ENCODE results near the gene DBNDD1.
"Not testable (repeated sequence)": the region's sequence is repeated elsewhere in the genome, so short reads cannot be mapped to it uniquely, and the experiment has no call there.

Gene DBNDD1

GRCh38 chr16:90018652-90019542 lies at the start of gene DBNDD1:
TSS of gene DBNDD1 (minus strand) at chr16:90019456. CDS start at chr16:90019341, 115 bp downstream.
- no peak for DNase-seq (ENCODE audit: low spot score)
- peak within 1 kb of the TSS in 1 of 2 donors; percentile 30 for H3K27ac ChIP-seq

GRCh38 chr16:90061437-90061836 lies 42.2 kb upstream of the DBNDD1 start:
- Histone ChIP-seq H3K27ac (no peak overlapping the region), H3K4me3 (no peak overlapping the region)
- no peak for DNase-seq (ENCODE audit: low spot score)
- no peak for TF ChIP-seq CTCF (IDR thresholded peaks at IDR 0.05)

More at GRCh38 chr16:90018652-90019542, at the start of gene DBNDD1:
- no peak for TF ChIP-seq CTCF (IDR thresholded peaks at IDR 0.05)
- peak within 1 kb of the TSS; percentile 85 for H3K4me3 ChIP-seq

- no peak for TF ChIP-seq CTCF (IDR thresholded peaks at IDR 0.05)
- no peak overlapping the region for H3K4me3 ChIP-seq
- no peak for DNase-seq (ENCODE audit: low spot score)
- H3K27ac ChIP-seq: no peak overlapping the region
Measured at GRCh38 chr16:90057738-90058173, 38.5 kb upstream of the DBNDD1 start.

- H3K4me3 ChIP-seq; DNase-seq (ENCODE audit: low spot score): not testable (repeated sequence)
Measured at GRCh38 chr16:90056521-90056920, 37.3 kb upstream of the DBNDD1 start.

GRCh38 chr16:90055371-90055770 lies 36.1 kb upstream of the DBNDD1 start:
- no peak for DNase-seq (ENCODE audit: low spot score)
- H3K4me3 ChIP-seq: no peak overlapping the region

More at GRCh38 chr16:90056521-90056920, 37.3 kb upstream of the DBNDD1 start:
- not testable (repeated sequence) for H3K27ac ChIP-seq

GRCh38 chr16:90054554-90054953 lies 35.3 kb upstream of the DBNDD1 start:
- no peak for DNase-seq (ENCODE audit: low spot score)
- TF ChIP-seq CTCF (IDR thresholded peaks at IDR 0.05): no peak
- Histone ChIP-seq H3K4me3 (no peak overlapping the region), H3K27ac (no peak overlapping the region)

More at GRCh38 chr16:90055371-90055770, 36.1 kb upstream of the DBNDD1 start:
- H3K27ac ChIP-seq: no peak overlapping the region
- TF ChIP-seq CTCF (IDR thresholded peaks at IDR 0.05): no peak

GRCh38 chr16:90053902-90054500 lies 34.7 kb upstream of the DBNDD1 start:
- TF ChIP-seq CTCF (IDR thresholded peaks at IDR 0.05): no peak
- no peak overlapping the region for H3K27ac ChIP-seq
- no peak for DNase-seq (ENCODE audit: low spot score)
- no peak overlapping the region for H3K4me3 ChIP-seq

Data from coronary artery (tissue), 2 donors.